ENCODE results near the gene ZRANB1.

DNA sequence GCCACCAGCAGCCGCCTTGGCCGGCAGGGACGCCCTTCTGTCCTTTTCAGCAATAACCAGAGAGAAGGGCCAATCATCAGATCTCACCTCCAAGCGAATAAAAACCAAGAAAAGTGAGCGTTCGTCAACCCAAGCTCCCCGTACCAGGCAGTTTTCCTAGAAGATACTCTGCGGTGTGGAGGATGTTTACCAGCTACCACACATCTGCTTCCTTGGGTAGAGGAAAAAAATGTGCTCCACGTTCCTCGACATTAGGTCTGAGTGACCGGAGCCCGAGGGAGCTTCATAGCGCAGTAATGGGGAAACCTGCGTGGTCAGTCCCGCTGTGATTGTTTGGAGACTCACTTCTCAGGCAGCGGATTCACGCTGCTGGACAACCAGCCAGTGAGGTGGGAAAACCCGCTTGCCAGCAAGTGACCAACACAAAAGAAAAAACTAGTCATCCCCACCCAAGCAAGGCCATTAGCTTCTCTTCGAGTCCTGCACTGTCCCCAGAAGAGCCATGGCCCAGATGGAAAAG is 73.0 kb downstream of the ZRANB1 start:
- TF ChIP-seq, protein P1, sequence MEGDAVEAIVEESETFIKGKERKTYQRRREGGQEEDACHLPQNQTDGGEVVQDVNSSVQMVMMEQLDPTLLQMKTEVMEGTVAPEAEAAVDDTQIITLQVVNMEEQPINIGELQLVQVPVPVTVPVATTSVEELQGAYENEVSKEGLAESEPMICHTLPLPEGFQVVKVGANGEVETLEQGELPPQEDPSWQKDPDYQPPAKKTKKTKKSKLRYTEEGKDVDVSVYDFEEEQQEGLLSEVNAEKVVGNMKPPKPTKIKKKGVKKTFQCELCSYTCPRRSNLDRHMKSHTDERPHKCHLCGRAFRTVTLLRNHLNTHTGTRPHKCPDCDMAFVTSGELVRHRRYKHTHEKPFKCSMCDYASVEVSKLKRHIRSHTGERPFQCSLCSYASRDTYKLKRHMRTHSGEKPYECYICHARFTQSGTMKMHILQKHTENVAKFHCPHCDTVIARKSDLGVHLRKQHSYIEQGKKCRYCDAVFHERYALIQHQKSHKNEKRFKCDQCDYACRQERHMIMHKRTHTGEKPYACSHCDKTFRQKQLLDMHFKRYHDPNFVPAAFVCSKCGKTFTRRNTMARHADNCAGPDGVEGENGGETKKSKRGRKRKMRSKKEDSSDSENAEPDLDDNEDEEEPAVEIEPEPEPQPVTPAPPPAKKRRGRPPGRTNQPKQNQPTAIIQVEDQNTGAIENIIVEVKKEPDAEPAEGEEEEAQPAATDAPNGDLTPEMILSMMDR (conservative IDR thresholded peaks at IDR 0.05 in 1 of 2, IDR thresholded peaks at IDR 0.05 in 1 of 2; ENCODE audit: extremely low read depth in 1 of 2, insufficient read depth in 1 of 2, low read depth in 1 of 2, low read length in 2 of 2): no peak
- TF ChIP-seq EZH2 (IDR thresholded peaks at IDR 0.05; ENCODE audit: borderline replicate concordance, low read length): no peak

Data from mammary epithelial cell (primary cell).